GM19035 (cell line): Measurements from ENCODE around the gene PCBP3.

Experiments used
- ATAC-seq: cut with Tn5 transposase; IDR thresholded peaks from one replicate; pipeline ENCODE4 v1.9.1; 2021; ENCODE audit not compliant: unreplicated experiment

The PCBP3 gene

DNA sequence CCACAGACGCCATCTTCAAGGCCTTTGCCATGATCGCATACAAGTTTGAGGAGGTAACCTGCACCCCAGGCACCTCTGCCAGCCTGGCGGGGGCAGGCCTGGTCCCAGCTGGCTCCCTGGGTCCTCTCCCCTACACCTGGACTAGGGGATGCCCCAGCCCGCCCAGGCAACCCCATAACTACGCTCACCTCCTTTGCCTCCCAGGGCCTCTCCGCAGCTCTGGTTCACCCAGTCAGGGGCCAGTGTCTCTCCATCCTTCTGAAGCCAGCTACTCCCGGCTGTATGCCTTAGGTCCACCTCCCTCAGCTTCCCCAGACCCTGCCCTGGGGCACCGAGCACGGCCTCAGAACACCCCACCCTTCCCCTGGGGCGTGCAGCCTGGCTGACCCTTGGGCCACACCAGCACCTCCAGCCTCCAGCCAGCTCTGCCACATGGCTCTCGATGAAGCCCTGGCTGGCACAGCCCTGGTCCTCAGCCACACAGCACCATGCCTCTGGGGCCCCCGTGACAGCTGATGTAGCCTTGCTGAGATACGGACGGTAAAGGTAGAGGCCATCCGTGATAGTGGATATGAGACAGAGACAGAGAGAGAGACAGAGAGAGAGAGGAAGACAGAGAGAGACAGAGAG is 257.7 kb downstream of the PCBP3 start:
- ATAC-seq, result no peak

DNA sequence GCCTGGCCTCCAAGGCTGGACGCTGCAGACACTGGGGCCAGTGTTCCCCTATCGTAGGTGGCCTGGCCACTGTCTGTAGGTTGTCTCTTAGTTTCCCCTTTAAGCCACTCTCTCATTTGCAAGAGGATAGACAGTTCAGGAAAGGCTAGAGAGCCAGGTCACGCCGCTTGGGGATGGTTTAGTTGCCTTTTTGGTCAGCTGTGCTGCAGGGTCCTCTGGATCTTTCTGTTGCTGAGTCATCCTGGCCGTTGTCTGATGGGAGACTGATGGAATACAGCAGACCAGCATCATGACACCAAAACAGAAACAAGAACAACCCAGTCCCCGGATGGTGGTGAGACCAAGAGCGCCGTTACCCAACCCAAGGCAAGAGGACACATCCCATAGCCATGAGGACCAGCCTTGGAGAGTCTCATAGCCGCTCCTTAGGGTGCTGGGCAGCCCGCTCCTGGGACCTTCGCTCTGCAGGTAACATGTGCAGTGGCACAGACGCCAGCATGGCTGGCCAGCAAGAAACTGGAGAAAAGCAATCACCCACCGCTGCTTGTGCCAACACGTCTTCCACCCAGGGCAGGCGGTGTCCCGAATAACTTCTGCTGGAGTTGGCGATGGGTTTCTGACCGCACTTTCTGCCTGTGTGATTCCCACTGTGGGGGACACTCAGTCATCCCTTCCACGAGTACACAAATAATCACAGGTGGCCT is 258.9 kb downstream of the PCBP3 start:
- ATAC-seq, result no peak

DNA sequence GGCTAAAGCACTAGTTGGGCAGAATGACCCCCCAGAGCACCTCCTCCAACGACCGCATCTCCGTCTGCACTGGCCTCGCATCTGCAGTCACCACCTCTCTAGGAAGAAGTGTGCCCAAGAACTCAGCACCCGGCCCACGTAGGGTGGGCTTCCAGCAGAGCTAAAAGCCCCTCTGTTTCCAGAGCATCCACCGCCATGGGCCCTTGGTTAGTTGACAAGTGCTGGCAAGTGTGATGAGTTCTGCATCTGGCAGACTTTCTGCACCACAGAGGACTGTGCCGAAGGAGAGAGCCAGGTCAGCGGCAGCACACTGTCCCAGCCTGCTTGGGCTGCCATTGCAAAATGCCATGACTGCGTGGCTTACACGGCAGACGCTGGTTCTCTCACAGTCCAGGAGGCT is 261.7 kb downstream of the PCBP3 start:
- ATAC-seq, result no peak

GRCh38 chr21:45906196-45906805 is 262.8 kb downstream of the PCBP3 start:
- no peak for ATAC-seq

- no peak for ATAC-seq
Observed at GRCh38 chr21:45906859-45907258, 263.3 kb downstream of the PCBP3 start.

GRCh38 chr21:45908536-45909237 is 265.2 kb downstream of the PCBP3 start:
- ATAC-seq, result no peak

- no peak for ATAC-seq
Observed at GRCh38 chr21:45909238-45909988, 265.9 kb downstream of the PCBP3 start.

- no peak for ATAC-seq
Observed at GRCh38 chr21:45910155-45910547, 266.6 kb downstream of the PCBP3 start.

- no peak for ATAC-seq
Observed at GRCh38 chr21:45910548-45911221, 267.2 kb downstream of the PCBP3 start.

DNA sequence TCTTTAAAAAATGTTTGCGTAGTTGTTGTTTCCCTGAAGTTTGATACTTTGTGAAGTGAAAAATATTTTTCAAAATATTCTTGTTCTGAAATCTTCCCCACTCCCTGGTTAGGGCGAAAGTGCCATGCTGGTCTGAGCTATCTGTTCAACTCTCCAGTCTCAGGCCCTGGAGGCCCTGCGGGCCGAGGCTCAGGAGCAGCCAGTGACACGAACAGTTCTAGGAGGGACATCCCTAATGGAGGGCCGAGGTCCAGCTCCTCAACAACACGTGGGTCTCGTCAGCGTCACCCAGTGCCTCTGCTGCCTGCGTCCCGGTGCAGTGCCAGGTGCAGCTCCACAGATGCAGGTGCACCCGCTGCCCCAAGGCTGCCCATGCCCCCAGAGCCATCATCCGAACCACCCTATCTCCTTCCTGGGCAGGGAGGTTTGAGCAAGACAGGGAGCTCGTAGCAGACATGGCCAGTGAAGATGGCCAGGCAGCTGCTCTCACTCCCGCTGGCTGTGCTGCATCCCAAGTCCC is 268.3 kb downstream of the PCBP3 start:
- ATAC-seq, result no peak

- no peak for ATAC-seq
Observed at GRCh38 chr21:45912611-45913417, 269.3 kb downstream of the PCBP3 start.

- ATAC-seq, result no peak
Observed at GRCh38 chr21:45913418-45913765, 269.9 kb downstream of the PCBP3 start.

GRCh38 chr21:45913886-45914285 is 270.4 kb downstream of the PCBP3 start:
- no peak for ATAC-seq

- ATAC-seq, result no peak
Observed at GRCh38 chr21:45914321-45914845, 270.9 kb downstream of the PCBP3 start.

DNA sequence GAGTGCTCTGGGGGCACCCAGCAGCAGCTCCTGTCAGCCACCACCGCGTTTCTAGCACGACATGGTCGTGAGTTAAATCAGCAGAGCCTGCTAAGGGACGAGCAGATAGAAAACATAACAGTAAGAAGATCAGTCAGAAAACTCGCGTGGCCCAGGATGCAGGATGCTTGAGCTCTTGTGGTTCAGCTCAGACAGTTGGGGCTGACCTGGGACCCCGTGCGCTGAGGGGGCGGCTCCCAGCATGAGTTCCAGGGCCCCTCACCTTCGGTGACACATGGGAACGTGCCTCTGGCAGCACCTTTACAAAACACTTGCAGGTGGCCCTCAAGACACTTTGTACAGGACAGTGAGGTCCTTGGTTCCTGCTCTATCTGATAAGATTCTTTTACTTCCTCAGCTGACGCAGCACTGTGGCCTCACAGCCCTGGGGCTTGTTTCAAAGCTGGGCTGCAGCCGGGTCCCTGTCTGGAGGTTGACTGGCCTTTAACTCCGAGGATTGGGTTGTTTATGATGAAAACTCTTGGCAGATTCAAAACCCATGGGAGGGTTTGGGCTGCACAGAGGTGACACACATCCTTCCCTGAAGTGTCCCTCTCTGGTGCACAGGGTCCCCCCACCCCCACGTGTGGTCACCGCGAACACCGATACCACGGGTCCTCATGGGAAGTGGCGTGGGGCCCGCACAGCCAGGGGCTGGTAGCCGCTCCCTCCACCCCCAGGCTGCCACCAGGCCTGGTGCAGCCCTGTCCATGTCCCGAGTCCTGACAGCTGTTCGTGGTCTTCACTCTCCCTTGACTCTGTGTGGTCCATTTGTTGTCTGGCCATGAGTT is 272.7 kb downstream of the PCBP3 start:
- no peak for ATAC-seq

DNA sequence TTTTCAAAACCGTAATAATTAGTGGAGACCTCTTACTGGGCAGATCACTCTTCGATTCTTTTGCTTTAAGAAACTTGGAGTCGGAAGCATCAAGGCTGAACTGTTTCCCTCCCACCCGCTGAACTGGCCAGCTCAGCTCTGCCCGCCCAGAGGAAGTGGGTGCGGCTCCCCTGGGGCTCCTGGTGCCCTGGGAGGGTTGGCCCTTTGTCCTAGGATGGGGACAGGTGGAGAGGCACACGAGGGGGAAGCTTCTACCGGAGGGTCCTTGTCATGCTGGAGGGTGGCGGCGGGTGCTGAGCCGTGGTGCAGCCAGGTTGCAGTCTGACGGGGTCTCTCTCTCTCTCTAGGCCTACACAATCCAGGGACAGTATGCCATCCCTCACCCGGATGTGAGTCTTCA is 273.7 kb downstream of the PCBP3 start:
- ATAC-seq, result no peak

DNA sequence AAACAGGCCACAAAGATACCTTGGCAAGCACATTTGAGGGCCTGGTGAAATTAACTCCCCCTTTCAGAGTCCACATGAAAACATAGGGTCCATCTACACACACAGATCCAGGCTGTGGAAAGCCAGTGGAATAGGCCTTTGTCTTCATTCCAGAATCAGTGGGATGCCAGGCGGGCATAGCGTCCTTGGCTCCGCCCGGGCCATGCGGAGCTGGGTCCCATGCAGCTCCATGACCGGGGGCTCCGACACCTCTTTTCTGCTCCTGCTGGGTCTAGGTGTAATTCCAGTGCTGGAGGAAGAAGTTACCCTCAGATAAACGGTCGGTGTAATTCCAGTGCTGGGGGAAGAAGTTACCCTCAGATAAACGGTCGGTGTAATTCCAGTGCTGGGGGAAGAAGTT is 274.5 kb downstream of the PCBP3 start:
- ATAC-seq, result no peak

DNA sequence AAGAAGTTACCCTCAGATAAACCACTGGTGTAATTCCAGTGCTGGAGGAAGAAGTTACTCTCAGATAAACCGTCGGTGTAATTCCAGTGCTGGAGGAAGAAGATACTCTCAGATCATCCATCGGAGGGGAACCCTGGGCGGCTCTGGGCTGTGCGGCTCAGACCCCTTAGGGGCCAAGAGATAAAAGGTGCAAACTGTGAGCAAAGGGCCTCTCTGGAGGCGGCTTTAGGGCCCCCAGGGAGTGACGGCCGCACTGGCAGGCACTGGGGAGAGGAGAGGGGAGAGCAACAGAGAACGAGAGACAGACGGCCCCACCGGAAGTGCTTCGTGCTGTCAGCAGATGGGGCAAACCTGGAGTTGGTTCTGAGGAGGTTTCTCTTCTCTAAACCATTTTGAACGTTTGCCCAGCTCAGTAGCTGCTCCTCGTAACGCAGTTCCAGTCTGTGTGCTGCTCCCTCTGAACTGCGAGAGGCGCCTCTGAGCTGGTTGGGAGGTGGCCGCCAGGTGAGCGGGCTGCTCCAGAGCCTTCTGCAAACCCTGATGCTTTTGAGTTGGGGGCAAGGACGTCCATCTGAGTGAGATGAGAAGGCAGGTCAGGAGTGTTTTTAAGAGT is 275.4 kb downstream of the PCBP3 start:
- ATAC-seq, result no peak
